ENCODE results near the gene RPS4Y2.

RPS4Y2 gene

GRCh38 chrY:20755808-20756207, at the start of gene RPS4Y2:
Gene RPS4Y2 (plus strand): TSS chrY:20756108. CDS start chrY:20756164, 56 bp downstream.
- no peak for FAIRE-seq
- DNase-seq (ENCODE audit: extremely low spot score, insufficient read length, low read depth): no peak

- DNase-seq (ENCODE audit: extremely low spot score, insufficient read length, low read depth) (no peak), FAIRE-seq (no peak)
These were observed 41.5 kb upstream of the RPS4Y2 start for GRCh38 chrY:20714391-20714790.

GRCh38 chrY:20726184-20726907, 29.6 kb upstream of the RPS4Y2 start:
- peak; percentile 63 for FAIRE-seq
- DNase-seq (ENCODE audit: extremely low spot score, insufficient read length, low read depth): no peak

- no peak for DNase-seq (ENCODE audit: extremely low spot score, insufficient read length, low read depth)
- peak; percentile 85 for FAIRE-seq
These were observed 20.7 kb upstream of the RPS4Y2 start for GRCh38 chrY:20735200-20735599.

GRCh38 chrY:20739806-20740205, 16.1 kb upstream of the RPS4Y2 start:
- DNase-seq (ENCODE audit: extremely low spot score, insufficient read length, low read depth) (no peak), FAIRE-seq (no peak)

DNA sequence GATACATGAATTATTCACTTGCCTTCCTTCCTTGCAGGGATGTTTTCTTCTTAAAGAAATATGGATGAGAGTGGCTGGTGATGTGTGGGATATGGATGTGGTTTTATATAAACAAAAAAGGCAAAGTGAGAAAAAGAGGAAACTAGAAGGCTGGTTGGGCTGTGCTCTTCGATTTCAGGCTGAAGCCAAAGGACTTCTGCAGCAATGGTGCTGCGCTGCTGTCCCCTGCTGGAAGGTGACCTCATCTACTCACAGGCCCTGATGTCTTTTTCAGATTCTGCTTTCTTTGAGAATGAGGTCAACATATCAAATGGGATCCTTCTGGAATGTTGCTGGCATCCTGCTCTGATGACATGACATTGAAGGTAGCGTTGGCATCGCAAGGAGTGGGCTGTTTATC, 15.3 kb upstream of the RPS4Y2 start:
- FAIRE-seq (peak; percentile 67), DNase-seq (ENCODE audit: extremely low spot score, insufficient read length, low read depth) (no peak)

- no peak for DNase-seq (ENCODE audit: extremely low spot score, insufficient read length, low read depth)
These were observed 10.8 kb upstream of the RPS4Y2 start for GRCh38 chrY:20745060-20745459.

DNA sequence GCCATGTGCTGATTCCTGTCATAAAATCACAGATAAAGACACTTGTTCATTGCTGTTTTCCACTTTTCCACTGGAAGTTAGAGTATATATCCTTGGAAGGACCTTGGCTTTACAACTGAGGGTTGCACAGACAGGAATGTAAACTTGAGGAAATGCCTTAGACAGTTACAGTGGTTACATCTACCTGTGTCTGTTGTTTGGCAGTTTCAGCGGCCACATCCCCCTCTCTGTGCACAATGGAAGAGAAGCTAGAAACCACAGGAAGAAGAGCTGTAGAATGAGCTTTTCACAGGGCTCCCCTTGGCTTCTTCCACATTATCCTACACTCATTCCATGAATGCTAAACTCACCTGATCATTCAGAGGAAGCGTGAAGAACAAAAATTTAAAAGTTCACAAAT, 9.0 kb upstream of the RPS4Y2 start:
- DNase-seq (ENCODE audit: extremely low spot score, insufficient read length, low read depth) (no peak), FAIRE-seq (no peak)

More at GRCh38 chrY:20745060-20745459, 10.8 kb upstream of the RPS4Y2 start:
- FAIRE-seq: no peak

- FAIRE-seq: peak; percentile 72
- DNase-seq (ENCODE audit: extremely low spot score, insufficient read length, low read depth): no peak
These were observed 8.0 kb downstream of the RPS4Y2 start for GRCh38 chrY:20763869-20764268.

- FAIRE-seq (no peak), DNase-seq (ENCODE audit: extremely low spot score, insufficient read length, low read depth) (no peak)
These were observed 9.2 kb downstream of the RPS4Y2 start for GRCh38 chrY:20765117-20765516.

DNA sequence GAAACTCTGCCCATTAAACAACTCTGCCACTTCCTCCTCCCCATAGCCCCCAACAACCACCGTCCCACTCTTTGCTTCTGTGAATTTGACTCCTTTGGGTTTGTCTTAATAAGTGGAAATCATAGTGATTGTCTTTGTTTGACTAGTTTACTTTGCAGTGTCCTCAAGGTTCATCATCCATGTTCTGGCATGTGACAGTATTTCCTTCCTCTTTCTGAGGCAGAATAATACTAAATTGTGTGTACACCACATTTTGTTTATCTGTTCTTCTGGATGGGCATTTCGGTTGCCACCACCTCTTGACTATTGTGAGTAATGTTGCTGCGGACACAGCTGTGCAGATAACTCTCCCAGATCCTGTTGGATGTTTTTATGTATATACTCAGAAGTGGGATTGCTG, 14.8 kb downstream of the RPS4Y2 start:
- FAIRE-seq (no peak), DNase-seq (ENCODE audit: extremely low spot score, insufficient read length, low read depth) (no peak)

- DNase-seq (ENCODE audit: extremely low spot score, insufficient read length, low read depth): no peak
- no peak for FAIRE-seq
These were observed 20.2 kb downstream of the RPS4Y2 start for GRCh38 chrY:20776104-20776503.

DNA sequence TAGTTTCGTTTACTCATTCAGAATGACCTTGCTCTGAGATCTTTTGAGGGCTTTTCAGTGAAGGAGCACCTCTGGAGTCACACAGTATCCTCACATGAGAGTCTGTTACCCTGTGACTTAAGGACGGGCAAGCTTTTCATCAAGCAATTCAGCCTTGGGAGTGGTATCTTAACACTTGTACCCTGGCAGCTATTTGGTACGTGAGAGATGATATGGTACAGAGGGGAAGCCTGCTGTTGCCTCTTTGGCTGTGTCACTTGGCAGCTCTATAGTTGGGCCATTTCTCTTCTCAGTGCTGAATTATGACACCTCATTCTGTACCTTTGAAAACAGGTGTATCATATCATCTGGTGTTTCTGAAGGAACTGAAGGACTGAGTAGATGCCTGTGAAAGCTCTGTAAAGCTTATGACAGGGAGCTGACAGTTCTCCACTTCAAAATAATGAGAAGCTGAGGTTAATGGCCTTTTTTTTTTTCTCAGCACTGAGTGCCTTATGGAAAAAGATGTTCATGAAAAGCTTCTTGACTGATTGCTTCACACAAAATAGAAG, 24.3 kb downstream of the RPS4Y2 start:
- no peak for DNase-seq (ENCODE audit: extremely low spot score, insufficient read length, low read depth)
- no peak for FAIRE-seq

DNA sequence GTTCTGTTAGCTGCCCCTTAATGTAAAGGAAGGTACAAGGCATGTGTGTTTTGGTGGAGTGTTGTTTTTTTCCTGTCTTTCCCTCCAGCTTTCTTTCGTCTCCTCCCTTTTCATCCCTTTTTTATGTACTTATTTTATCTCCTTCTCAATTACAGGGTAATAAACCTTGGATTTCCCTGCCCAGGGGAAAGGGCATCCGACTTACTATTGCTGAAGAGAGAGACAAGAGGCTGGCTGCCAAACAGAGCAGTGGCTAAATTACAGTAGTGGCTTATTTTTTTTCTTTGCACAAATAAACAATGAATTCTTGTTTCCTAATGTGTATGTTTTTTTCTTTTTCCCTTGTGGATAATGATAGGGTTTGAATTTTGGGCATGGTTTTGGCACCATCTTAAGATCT, 24.9 kb downstream of the RPS4Y2 start:
- FAIRE-seq (no peak), DNase-seq (ENCODE audit: extremely low spot score, insufficient read length, low read depth) (no peak)

DNA sequence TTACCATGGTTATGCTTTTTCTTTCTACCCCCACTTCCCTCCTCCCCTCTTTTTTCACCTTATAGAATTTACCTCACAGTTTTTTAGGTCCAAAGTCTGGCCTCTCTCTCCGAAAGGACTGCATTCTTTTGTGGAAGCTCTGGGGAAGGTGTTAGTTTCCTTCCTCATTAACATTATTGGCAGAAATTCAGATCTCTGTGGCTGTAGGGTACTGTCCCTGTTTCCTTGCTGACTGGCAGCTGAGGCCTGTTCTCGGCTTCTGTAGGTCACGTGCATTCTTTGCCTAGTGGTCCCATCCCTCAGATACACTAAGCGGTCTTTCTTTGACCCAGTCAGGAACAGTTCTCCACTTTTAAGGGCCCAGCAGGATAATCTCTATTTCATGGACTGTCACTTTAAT, 25.5 kb downstream of the RPS4Y2 start:
- DNase-seq (ENCODE audit: extremely low spot score, insufficient read length, low read depth) (no peak), FAIRE-seq (no peak)

DNA sequence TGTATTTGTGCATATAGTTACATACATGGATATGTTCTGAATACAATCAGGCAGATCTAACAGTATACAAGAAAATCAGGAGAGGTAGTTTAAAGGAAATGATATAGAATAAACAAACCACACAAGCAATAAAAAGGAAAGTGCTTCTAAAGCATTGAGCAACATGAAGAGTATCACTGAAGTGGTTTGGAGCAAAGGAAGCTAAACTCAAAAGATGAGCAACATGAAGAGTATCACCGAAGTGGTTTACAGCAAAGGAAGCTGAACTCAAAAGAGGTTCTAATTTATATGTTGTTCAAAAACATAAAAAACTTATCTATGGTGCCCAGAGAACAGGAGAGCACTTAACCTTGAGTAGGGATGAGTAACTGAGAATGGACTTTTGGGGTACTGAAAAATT, 29.1 kb downstream of the RPS4Y2 start:
- FAIRE-seq (no peak), DNase-seq (ENCODE audit: extremely low spot score, insufficient read length, low read depth) (no peak)

- peak; percentile 89 for FAIRE-seq
- no peak for DNase-seq (ENCODE audit: extremely low spot score, insufficient read length, low read depth)
These were observed 31.2 kb downstream of the RPS4Y2 start for GRCh38 chrY:20787076-20787475.

DNA sequence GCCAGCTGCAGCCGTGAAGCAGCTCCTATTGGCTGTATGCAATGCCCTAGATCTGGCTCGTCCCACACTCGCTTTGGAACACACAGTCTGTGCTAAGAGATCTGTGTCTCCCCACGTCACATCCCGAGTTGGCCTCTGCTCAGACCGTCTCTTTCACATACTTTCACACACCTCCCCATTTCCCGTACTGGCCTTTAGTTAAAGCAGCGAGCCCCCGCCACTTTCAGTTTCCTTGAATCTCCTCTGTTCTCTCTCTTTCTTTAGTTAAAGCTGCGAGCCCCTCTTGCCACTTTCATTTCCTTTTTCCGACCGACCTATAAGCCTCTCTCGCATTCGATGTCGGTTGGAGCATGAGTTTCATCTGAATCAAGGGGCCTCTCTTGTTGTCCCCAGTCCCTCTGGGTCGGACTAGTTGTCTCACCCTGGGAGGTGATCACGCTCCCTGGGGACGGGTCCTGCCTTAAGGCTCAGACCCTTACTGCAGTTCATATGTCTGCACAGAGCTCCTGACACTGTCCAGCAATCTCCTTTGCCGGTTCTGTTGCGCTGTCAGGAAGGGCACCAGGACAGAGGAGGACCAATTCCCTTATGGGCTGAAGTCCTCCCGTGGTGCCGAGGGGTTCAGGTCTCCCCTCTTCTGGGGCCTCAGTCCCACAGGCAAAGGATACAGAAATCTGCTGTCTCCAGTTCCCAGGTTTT, 42.6 kb downstream of the RPS4Y2 start:
- peak; percentile 99 for FAIRE-seq

DNA sequence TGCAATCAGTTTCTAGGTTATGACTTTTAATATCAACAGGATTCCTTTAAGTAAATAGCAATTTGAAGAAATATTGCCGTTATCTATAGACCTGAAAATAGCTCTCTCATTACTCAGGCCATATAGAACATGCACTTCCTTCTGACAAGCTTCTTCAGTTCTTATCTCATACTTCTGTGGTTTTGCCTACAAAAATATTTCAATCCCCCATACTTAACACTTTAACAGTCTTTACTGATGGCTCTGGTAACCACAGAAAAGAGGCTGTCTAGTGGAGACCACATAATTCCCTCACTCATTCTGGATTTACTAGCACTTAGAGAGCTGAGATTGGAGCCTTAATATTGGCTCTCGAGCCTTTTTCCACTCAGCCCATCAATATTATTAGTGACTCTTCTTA, 46.8 kb downstream of the RPS4Y2 start:
- FAIRE-seq: no peak

More for the DNA sequence above, 42.6 kb downstream of the RPS4Y2 start:
- DNase-seq (ENCODE audit: extremely low spot score, insufficient read length, low read depth): peak; percentile 11

DNA sequence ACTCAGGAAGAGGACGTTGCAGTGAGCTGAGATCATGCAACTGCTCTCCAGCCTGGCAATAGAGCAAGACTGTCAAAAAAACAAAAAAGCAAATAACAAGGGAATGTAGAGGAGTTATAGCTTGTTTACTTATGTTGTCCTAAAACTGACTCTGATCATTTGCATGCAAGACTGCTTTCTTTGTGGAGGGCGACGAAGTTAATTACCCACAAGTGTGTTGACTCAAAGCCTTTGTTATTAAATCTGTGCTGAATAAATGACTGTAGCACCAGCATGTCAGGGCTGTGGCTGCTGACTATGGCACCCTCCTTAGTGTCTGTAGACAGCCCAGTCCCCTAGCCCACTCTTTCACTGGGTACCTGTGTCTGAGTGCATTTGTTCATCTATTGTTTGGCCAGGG, 50.3 kb downstream of the RPS4Y2 start:
- no peak for FAIRE-seq
- no peak for DNase-seq (ENCODE audit: extremely low spot score, insufficient read length, low read depth)

More for the DNA sequence above, 46.8 kb downstream of the RPS4Y2 start:
- no peak for DNase-seq (ENCODE audit: extremely low spot score, insufficient read length, low read depth)

GRCh38 chrY:20813459-20813858, 57.6 kb downstream of the RPS4Y2 start:
- no peak for DNase-seq (ENCODE audit: extremely low spot score, insufficient read length, low read depth)
- FAIRE-seq: peak; percentile 9
